ENCODE data around the gene FBXL16. TPM values are rescaled to one million over a fixed set of nuclear protein-coding genes. Genes with fewer than 3 reads are reported as not detected.

Gene FBXL16
- total and polyA plus RNA-seq, 2 of the 13 experiments (the other 11 are each of a cell fraction or from before 2014, with no cell fraction given), result 0.22 to 2.0 TPM

DNA sequence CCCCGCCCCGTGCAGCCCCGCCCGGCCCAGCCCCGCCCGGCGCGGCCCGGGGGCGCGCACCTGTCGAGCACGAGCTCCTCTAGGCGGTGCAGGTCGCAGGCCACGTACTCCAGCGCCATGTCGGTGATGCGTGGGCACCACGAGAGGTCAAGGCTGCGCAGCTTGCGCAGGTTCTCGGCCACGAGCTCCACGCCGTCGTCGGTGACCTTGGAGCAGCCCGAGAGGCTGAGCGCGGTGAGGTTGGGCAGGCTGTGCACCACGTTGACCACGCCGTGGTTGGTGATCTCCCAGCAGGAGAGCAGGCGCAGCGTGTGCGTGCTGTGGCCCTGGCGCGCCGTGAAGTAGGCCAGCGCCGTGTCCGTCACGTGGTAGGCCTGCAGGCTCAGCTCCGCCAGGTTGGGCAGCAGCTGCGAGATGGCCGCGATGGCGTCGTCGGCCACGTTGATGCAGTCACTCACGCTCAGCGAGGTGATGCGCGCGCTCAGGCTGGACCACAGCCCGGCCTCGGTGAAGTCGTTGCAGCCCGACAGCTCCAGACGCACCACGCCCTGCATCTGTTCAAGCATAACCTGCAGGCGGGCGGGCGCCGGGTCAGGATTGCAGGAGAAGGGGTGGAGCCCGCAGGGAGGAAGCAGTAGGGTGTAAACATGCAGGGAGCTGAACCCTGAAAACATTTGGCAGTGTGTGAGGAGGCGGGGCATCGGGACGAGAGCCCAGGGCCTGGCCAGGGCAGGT is 10.1 kb downstream of the FBXL16 start (continued):
- TF ChIP-seq, protein P1, sequence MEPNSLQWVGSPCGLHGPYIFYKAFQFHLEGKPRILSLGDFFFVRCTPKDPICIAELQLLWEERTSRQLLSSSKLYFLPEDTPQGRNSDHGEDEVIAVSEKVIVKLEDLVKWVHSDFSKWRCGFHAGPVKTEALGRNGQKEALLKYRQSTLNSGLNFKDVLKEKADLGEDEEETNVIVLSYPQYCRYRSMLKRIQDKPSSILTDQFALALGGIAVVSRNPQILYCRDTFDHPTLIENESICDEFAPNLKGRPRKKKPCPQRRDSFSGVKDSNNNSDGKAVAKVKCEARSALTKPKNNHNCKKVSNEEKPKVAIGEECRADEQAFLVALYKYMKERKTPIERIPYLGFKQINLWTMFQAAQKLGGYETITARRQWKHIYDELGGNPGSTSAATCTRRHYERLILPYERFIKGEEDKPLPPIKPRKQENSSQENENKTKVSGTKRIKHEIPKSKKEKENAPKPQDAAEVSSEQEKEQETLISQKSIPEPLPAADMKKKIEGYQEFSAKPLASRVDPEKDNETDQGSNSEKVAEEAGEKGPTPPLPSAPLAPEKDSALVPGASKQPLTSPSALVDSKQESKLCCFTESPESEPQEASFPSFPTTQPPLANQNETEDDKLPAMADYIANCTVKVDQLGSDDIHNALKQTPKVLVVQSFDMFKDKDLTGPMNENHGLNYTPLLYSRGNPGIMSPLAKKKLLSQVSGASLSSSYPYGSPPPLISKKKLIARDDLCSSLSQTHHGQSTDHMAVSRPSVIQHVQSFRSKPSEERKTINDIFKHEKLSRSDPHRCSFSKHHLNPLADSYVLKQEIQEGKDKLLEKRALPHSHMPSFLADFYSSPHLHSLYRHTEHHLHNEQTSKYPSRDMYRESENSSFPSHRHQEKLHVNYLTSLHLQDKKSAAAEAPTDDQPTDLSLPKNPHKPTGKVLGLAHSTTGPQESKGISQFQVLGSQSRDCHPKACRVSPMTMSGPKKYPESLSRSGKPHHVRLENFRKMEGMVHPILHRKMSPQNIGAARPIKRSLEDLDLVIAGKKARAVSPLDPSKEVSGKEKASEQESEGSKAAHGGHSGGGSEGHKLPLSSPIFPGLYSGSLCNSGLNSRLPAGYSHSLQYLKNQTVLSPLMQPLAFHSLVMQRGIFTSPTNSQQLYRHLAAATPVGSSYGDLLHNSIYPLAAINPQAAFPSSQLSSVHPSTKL (CRISPR knock-in tag; IDR thresholded peaks at IDR 0.05), result peak; percentile 30; the same call in 1 of the 2 replicates
- TF ChIP-seq NCOR1 (IDR thresholded peaks at IDR 0.05; ENCODE audit: borderline replicate concordance, low read length), result no peak
- TF ChIP-seq ATF7 (IDR thresholded peaks at IDR 0.05), result no peak
- no peak for TF ChIP-seq ATF7 (CRISPR knock-in tag; IDR thresholded peaks at IDR 0.05)
- no peak for TF ChIP-seq KAT2B (IDR thresholded peaks at IDR 0.05; ENCODE audit: borderline replicate concordance, low read depth, low read length)
- TF ChIP-seq ATF7-NPFF (CRISPR knock-in tag; IDR thresholded peaks at IDR 0.05; ENCODE audit: low read depth), result peak; percentile 74; the same call in 1 of the 2 replicates
- TF ChIP-seq ZNF883 (CRISPR knock-in tag; IDR thresholded peaks at IDR 0.05; ENCODE audit: not compliant biosample characterization), result no peak
- TF ChIP-seq, protein P2, sequence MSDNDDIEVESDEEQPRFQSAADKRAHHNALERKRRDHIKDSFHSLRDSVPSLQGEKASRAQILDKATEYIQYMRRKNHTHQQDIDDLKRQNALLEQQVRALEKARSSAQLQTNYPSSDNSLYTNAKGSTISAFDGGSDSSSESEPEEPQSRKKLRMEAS (IDR thresholded peaks at IDR 0.05), result peak; percentile 94
- TF ChIP-seq, protein P3, sequence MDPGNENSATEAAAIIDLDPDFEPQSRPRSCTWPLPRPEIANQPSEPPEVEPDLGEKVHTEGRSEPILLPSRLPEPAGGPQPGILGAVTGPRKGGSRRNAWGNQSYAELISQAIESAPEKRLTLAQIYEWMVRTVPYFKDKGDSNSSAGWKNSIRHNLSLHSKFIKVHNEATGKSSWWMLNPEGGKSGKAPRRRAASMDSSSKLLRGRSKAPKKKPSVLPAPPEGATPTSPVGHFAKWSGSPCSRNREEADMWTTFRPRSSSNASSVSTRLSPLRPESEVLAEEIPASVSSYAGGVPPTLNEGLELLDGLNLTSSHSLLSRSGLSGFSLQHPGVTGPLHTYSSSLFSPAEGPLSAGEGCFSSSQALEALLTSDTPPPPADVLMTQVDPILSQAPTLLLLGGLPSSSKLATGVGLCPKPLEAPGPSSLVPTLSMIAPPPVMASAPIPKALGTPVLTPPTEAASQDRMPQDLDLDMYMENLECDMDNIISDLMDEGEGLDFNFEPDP (CRISPR knock-in tag; conservative IDR thresholded peaks at IDR 0.05), result 0 out of 2 replicates have a peak, but pooled peaks have one; percentile 56
- TF ChIP-seq ZNF644 (CRISPR knock-in tag; IDR thresholded peaks at IDR 0.05; ENCODE audit: low read depth), result no peak
- TF ChIP-seq, protein P4, sequence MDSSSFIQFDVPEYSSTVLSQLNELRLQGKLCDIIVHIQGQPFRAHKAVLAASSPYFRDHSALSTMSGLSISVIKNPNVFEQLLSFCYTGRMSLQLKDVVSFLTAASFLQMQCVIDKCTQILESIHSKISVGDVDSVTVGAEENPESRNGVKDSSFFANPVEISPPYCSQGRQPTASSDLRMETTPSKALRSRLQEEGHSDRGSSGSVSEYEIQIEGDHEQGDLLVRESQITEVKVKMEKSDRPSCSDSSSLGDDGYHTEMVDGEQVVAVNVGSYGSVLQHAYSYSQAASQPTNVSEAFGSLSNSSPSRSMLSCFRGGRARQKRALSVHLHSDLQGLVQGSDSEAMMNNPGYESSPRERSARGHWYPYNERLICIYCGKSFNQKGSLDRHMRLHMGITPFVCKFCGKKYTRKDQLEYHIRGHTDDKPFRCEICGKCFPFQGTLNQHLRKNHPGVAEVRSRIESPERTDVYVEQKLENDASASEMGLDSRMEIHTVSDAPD (CRISPR knock-in tag; IDR thresholded peaks at IDR 0.05), result no peak
- TF ChIP-seq, protein P5, sequence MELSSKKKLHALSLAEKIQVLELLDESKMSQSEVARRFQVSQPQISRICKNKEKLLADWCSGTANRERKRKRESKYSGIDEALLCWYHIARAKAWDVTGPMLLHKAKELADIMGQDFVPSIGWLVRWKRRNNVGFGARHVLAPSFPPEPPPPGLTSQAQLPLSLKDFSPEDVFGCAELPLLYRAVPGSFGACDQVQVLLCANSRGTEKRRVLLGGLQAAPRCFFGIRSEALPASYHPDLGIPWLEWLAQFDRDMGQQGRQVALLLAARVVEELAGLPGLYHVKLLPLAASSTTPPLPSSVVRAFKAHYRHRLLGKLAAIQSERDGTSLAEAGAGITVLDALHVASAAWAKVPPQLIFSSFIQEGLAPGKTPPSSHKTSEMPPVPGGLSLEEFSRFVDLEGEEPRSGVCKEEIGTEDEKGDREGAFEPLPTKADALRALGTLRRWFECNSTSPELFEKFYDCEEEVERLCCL (CRISPR knock-in tag; IDR thresholded peaks at IDR 0.05; ENCODE audit: borderline replicate concordance), result no peak
- no peak for TF ChIP-seq ZBTB8A (CRISPR knock-in tag; IDR thresholded peaks at IDR 0.05; ENCODE audit: borderline replicate concordance, low read depth)
- TF ChIP-seq ATRX (CRISPR knock-in tag; IDR thresholded peaks at IDR 0.05; ENCODE audit: borderline replicate concordance), result no peak
- TF ChIP-seq, protein P6, sequence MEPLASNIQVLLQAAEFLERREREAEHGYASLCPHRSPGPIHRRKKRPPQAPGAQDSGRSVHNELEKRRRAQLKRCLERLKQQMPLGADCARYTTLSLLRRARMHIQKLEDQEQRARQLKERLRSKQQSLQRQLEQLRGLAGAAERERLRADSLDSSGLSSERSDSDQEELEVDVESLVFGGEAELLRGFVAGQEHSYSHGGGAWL (CRISPR knock-in tag; IDR thresholded peaks at IDR 0.05), result peak; percentile 85
- TF ChIP-seq ZNF124 (CRISPR knock-in tag; IDR thresholded peaks at IDR 0.05), result no peak
- TF ChIP-seq ARNT2 (CRISPR knock-in tag; IDR thresholded peaks at IDR 0.05; ENCODE audit: low read depth), result peak; percentile 71
- TF ChIP-seq HHEX (CRISPR knock-in tag; IDR thresholded peaks at IDR 0.05), result no peak
- no peak for TF ChIP-seq CBFB (CRISPR knock-in tag; IDR thresholded peaks at IDR 0.05)
